Activated CD4-positive, alpha-beta T cell treated with anti-CD3 and anti-CD28 coated beads, Interleukin-2, amount 50 U/mL, for 1 hour (primary cell): ENCODE measurements around the gene ARL13A.
"Not testable (repeated sequence)": the region's sequence is repeated elsewhere in the genome, so short reads cannot be mapped to it uniquely, and the experiment has no call there.

Experiments used
- DNase-seq: peaks from one replicate; pipeline ENCODE4 v3.0.0-alpha.2; 2020

Gene ARL13A

DNA sequence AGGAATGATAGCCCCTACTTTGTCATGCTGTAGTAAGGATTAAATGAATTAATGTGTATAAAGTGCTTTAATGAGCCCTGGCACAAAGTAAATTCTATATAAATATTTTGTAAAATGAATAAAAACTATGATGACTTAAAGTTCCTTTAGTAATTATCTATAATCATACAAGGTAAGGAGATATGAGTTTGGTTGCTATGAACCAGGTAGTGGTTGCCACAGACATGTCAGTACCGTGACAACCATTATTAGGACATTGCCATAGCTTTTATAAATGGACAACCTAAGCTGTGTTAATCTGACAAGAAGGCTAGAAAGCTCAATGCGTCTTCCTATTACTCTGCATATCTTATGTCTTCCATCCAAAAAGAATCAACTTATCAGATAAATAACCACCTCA is at the start of gene ARL13A:
Gene ARL13A, plus strand, starts transcription at position 301 of the 400 bp plus-strand sequence. CDS start 3,982 bp downstream, outside the sequence.
- no peak for DNase-seq

- DNase-seq: no peak
Measured at GRCh38 chrX:100924375-100924774, 45.1 kb upstream of the ARL13A start.

DNA sequence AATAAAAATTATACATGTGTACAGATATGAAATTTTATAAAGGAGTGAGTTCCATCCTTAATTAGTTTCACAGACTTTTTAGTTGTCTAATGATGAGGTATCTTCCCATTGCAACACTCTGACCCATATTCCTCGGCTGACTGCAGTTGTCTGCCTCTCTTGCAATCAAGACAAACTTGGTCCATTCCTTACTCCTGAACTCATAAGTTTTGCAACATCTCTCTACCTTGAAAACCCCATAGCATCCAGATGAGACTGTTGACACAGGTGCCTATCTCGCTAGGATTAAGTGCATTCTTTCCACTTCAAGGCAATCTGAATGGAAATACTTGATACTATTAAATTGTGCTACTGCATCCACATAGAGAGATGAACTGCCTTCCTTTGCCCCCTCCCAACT is 43.1 kb upstream of the ARL13A start:
- DNase-seq: no peak

GRCh38 chrX:100928660-100929613 is 40.6 kb upstream of the ARL13A start, which contains the start of gene XKRX:
Gene XKRX (minus strand): TSS chrX:100928917. CDS start chrX:100928304, 613 bp downstream.
- DNase-seq: peak; percentile 23

GRCh38 chrX:100931218-100931924 is 38.1 kb upstream of the ARL13A start:
- no peak for DNase-seq

DNA sequence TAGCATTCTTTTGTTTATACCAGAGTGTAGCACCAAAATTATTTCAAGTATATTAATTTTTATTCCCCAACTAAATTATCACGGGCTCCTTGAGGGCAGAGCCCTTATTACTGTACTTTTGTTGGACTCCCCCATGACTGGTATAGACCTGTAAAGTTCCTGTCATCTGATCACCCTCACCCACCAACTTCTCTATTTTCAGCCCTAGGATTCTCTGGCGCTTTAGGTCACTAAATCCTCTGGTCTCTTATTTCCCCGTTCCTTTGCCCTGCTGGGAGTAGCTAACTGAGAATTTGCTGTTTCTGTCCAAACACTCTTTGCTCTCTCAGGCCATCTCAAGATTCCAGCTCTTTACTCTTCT is 37.6 kb upstream of the ARL13A start:
- DNase-seq: no peak

GRCh38 chrX:100935767-100936166 is 33.7 kb upstream of the ARL13A start:
- no peak for DNase-seq

- DNase-seq: no peak
Measured at GRCh38 chrX:100939333-100939732, 30.2 kb upstream of the ARL13A start.

- DNase-seq: no peak
Measured at GRCh38 chrX:100944601-100945000, 24.9 kb upstream of the ARL13A start.

- DNase-seq: no peak
Measured at GRCh38 chrX:100946299-100946927, 23.1 kb upstream of the ARL13A start.

DNA sequence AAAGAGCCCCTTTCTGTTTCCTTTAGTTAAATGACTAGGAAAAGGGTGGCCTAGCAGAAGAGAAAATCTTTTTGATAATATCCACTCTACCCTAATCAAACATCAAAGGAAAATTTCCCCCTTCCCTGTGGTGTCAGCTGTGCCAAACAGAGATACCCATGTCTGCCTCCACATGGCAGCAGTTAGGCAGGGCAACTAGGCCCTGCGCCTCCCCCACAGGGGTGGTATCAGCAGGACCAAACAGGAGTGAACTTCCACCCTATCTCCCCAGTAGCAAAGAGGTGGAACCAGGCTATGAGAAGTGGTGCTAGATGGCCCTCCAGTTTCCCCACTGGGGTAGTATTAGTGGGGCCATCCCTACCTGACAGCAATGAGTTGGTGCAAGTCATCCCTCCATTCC is 21.0 kb upstream of the ARL13A start:
- DNase-seq: no peak

GRCh38 chrX:100962811-100963210 is 6.7 kb upstream of the ARL13A start:
- DNase-seq: no peak

- no peak for DNase-seq
Measured at GRCh38 chrX:100964362-100964761, 5.1 kb upstream of the ARL13A start.

- DNase-seq: no peak
Measured at GRCh38 chrX:100969936-100970335, 428 bp downstream of the ARL13A start.

DNA sequence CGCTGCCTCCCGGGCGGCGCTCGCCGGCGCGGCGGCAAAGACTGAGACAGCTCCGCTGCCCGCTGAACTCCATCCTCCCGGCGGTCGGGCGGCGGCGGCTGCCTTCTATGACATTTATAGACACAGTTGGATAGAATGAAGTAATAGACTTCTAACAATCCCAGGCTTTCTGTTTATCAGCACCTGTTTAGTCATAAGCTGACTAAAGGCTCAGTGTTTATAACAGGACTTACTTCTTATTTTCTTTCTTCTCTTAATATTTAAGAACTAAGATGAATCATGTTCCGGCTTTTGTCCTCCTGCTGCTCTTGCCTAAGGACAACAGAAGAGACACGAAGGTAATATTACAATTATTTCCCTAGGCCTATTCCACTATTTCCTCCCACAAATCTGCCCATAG is 3.9 kb downstream of the ARL13A start:
- no peak for DNase-seq

DNA sequence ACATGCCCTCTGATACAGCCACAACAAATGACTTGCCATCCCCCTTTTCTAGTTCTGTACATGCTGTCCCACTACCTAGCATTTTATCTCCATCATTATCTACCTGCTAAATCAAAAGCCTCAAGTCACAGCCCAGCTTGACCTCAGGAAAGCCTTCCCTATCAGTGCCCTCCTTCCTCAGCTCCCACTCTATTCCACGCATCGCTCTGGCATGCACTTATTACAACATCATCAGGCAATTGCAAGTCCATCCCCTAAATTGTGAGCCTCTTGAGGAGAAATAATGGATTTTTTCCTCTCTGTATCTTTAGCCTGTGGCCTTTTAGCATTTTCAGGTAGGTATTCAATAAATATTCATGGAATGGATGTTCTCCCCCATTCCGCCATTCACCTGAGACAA is 5.7 kb downstream of the ARL13A start:
- DNase-seq: no peak

- no peak for DNase-seq
Measured at GRCh38 chrX:100976211-100976610, 6.7 kb downstream of the ARL13A start.

DNA sequence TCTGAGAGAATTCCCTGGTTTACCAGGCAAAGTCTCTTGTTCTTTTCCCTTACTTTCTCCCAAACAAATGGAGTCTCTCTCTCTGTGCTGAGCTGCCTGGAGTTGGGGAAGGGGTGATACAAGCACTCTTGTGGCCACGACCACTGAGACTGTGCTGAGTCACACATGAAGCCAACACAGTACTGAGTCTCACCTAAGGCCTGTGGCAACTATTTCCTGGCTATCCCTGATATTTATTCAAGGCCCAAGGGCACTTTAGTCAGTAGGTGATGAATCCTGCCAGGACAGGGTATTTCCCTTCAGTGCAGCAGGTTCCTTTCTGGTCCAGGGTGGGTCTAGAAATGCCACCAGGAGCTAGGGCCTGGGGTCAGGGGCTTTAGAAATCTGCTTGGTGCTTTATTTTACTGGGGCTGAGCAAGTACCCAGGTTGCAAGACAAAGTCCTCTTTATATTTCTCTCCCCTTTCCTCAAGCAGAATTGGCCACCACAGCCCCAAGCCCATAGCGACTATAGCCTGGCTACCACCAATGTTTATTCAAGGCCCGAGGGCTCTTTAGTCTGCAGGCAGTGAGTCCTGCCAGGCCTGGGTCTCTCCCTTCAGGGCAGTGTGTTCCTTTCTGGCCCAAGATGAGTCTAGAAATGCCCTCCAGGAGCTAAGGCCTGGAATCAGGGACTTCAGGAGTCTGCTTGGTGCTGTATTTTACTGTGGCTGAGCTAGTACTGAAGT is 10.5 kb downstream of the ARL13A start:
- DNase-seq: no peak

DNA sequence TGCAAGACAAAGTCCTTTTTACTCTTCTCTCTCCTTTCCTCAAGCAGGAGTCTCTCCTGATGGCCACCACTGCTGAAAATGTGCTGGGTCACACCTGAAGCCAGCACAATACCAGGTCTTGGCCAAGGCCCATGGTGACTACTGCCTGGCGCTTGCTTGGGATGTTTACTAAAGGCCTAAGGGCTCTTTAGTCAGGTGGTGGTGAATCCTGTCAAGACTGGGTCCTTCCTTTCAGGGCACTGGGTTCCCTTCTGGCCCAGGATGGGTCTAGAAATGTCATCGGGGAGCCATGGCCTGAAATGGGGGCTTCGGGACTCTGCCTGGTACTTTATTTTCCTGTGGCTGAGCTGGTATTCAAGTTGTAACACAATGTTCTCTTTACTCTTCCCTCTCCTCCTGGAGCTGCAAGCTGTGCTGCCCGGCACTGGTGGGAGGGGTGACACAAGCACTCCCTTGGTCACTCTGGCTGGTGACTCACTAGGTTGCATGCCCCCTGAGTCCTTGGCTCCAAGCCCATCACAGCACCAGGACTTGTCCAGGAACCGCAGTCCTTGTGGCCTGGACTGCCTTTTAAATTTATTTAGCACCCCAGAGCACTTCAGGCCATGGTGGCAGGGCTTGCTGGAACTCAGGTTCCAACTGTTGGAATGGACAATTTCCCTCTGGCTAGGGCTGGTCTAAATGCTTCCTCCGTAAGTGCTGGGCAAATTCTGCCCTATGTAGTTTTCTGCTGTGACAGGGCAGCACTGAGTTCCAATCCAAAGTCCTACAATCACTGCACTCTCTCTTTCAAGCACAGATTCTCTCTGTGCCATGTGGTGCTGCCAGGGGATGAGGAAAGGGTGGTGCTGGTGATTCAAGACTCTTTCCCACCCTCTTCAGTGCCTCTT is 11.3 kb downstream of the ARL13A start:
- DNase-seq: no peak

GRCh38 chrX:100981498-100981845 is 12.0 kb downstream of the ARL13A start:
- not testable (repeated sequence) for DNase-seq

GRCh38 chrX:100984818-100985217 is 15.3 kb downstream of the ARL13A start:
- DNase-seq: no peak

DNA sequence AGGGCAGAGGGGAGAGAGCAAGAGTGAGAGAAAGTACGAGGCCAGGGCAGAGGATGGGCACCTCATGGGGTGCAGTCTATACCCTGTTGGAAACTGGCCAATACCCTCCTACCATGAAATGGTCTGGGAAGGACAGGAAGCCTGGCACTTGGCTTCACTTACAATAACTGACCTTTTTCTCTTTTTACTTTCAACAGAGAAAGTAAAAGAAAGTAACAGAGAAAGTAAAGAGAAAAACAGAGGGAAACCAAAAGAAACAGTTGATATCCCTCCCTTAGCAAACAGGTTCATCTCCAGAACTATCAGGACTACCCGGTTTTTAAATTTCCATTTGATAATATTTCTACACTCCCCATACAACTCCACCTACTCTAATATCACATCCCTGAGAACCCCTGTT is 20.6 kb downstream of the ARL13A start:
- no peak for DNase-seq
